GM19351 (cell line): ENCODE measurements around the gene PPME1.

Source experiments
- ATAC-seq: cut with Tn5 transposase; IDR thresholded peaks from one replicate; pipeline ENCODE4 v1.9.1; 2021; ENCODE audit warnings: mild to moderate bottlenecking, moderate library complexity; ENCODE audit not compliant: unreplicated experiment

Gene PPME1

GRCh38 chr11:74157169-74157568 lies 13.9 kb upstream of the PPME1 start:
- ATAC-seq, result no peak

- no peak for ATAC-seq
Observed at GRCh38 chr11:74159642-74160041, 11.4 kb upstream of the PPME1 start.

- no peak for ATAC-seq
Observed at GRCh38 chr11:74162681-74163467, 8.2 kb upstream of the PPME1 start.

- ATAC-seq, result no peak
Observed at GRCh38 chr11:74168838-74169237, 2.3 kb upstream of the PPME1 start.

- ATAC-seq, result no peak
Observed at GRCh38 chr11:74169738-74170458, 1.2 kb upstream of the PPME1 start.

GRCh38 chr11:74171630-74171968 lies 510 bp downstream of the PPME1 start:
- no peak for ATAC-seq

GRCh38 chr11:74171997-74172396 lies 908 bp downstream of the PPME1 start:
- no peak for ATAC-seq

GRCh38 chr11:74175920-74176319 lies 4.8 kb downstream of the PPME1 start:
- ATAC-seq, result no peak

GRCh38 chr11:74179234-74180052 lies 8.4 kb downstream of the PPME1 start:
- ATAC-seq, result no peak

GRCh38 chr11:74182635-74183034 lies 11.5 kb downstream of the PPME1 start:
- no peak for ATAC-seq

GRCh38 chr11:74185285-74185684 lies 14.2 kb downstream of the PPME1 start:
- ATAC-seq, result no peak

GRCh38 chr11:74185695-74186094 lies 14.6 kb downstream of the PPME1 start:
- ATAC-seq, result no peak

GRCh38 chr11:74195828-74196227 lies 24.7 kb downstream of the PPME1 start:
- no peak for ATAC-seq

- ATAC-seq, result no peak
Observed at GRCh38 chr11:74196781-74197486, 25.8 kb downstream of the PPME1 start.

- no peak for ATAC-seq
Observed at GRCh38 chr11:74203966-74204365, 32.9 kb downstream of the PPME1 start.

- no peak for ATAC-seq
Observed at GRCh38 chr11:74204701-74205100, 33.6 kb downstream of the PPME1 start.

GRCh38 chr11:74205181-74205580 lies 34.1 kb downstream of the PPME1 start:
- ATAC-seq, result no peak

GRCh38 chr11:74206746-74207145 lies 35.7 kb downstream of the PPME1 start:
- no peak for ATAC-seq

GRCh38 chr11:74208507-74208906 lies 37.4 kb downstream of the PPME1 start:
- no peak for ATAC-seq

GRCh38 chr11:74212533-74212932 lies 41.4 kb downstream of the PPME1 start:
- ATAC-seq, result no peak

- ATAC-seq, result no peak
Observed at GRCh38 chr11:74220376-74220775, 49.3 kb downstream of the PPME1 start.
